Liver (tissue), 3 donors: Measurements from ENCODE around the gene CLEC16A.

Experiments used
- EGR1 ChIP-seq, 2 donors: IDR thresholded peaks; 2 replicates each; pipeline ENCODE4 v1.6.1; 2016 to 2018; ENCODE audit warnings: antibody characterized with exemption in 2 of 2, low read depth in 2 of 2
- HNF4G ChIP-seq: IDR thresholded peaks from 2 replicates; pipeline ENCODE4 v1.6.1; 2016; ENCODE audit warnings: antibody characterized with exemption
- JUND ChIP-seq, 2 donors: IDR thresholded peaks; 2 replicates each; pipeline ENCODE4 v1.6.1; 2016; ENCODE audit warnings: antibody characterized with exemption in 2 of 2
- RAD21 ChIP-seq, 2 donors: IDR thresholded peaks; 2 replicates each; pipeline ENCODE4 v1.6.1; 2016; ENCODE audit warnings: antibody characterized with exemption in 2 of 2, mild to moderate bottlenecking in 2 of 2
- SP1 ChIP-seq: IDR thresholded peaks from 2 replicates; pipeline ENCODE4 v1.6.1; 2018; ENCODE audit warnings: antibody characterized with exemption, mild to moderate bottlenecking
- TAF1 ChIP-seq: conservative IDR thresholded peaks from 2 replicates; pipeline ENCODE4 v1.6.1; 2016; ENCODE audit warnings: antibody characterized with exemption, mild to moderate bottlenecking
- TF ChIP-seq, protein P1 (sequence below): fragments of 150-350 bp; IDR thresholded peaks from 2 replicates; pipeline ENCODE4 v1.5.1; 2017; ENCODE audit warnings: improper control_type of control experiment, low read depth, low read length; ENCODE audit not compliant: missing input control
- TF ChIP-seq, protein P2 (sequence below): IDR thresholded peaks from 2 replicates; pipeline ENCODE4 v1.6.1; 2016; ENCODE audit warnings: antibody characterized with exemption, mild to moderate bottlenecking
- TF ChIP-seq, protein P3 (sequence below): IDR thresholded peaks from 2 replicates; pipeline ENCODE4 v1.6.1; 2016; ENCODE audit warnings: antibody characterized with exemption
- TF ChIP-seq, protein P4 (sequence below): IDR thresholded peaks from 2 replicates; pipeline ENCODE4 v1.6.1; 2016; ENCODE audit warnings: antibody characterized with exemption
- donor health status: healthy.
- donor health status: healthy.

DNA sequence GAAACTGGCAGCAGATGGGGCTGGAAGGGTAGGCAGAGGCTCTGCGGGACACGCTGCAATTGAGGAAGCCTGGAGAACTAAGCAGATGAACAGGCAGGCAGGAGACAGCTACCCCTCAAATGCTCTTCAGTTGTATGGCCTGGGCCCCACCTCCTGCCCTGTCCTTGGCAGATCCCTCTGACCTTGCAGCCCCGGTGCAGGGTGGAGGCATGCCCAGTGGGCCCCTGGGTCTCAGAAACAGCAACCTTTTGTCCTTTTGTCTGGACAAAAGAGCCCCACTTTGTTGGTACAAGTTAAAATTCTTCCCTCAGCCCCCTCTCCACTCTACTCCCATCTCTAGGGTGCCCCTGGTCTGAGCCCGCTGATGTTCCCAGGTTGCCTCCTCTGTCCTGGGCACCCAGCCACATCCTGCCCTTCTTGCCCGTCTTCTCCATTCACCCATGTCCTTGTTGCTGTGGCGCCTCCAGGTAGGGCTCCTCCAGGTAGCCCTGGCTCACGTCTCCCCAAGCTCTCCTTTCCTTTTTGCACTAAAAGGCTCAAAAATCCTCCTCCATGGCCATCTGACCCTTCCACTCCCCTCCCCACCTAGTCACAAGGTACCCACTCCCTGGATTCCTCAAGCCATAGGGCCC lies 136.8 kb downstream of the CLEC16A start:
- TF ChIP-seq, protein P1, sequence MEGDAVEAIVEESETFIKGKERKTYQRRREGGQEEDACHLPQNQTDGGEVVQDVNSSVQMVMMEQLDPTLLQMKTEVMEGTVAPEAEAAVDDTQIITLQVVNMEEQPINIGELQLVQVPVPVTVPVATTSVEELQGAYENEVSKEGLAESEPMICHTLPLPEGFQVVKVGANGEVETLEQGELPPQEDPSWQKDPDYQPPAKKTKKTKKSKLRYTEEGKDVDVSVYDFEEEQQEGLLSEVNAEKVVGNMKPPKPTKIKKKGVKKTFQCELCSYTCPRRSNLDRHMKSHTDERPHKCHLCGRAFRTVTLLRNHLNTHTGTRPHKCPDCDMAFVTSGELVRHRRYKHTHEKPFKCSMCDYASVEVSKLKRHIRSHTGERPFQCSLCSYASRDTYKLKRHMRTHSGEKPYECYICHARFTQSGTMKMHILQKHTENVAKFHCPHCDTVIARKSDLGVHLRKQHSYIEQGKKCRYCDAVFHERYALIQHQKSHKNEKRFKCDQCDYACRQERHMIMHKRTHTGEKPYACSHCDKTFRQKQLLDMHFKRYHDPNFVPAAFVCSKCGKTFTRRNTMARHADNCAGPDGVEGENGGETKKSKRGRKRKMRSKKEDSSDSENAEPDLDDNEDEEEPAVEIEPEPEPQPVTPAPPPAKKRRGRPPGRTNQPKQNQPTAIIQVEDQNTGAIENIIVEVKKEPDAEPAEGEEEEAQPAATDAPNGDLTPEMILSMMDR: no peak
- TF ChIP-seq EGR1 (IDR thresholded peaks at IDR 0.05; ENCODE audit: low read depth in 2 of 2): no peak
- no peak for TF ChIP-seq SP1
- TF ChIP-seq RAD21 (IDR thresholded peaks at IDR 0.05): no peak
- TF ChIP-seq, protein P2, sequence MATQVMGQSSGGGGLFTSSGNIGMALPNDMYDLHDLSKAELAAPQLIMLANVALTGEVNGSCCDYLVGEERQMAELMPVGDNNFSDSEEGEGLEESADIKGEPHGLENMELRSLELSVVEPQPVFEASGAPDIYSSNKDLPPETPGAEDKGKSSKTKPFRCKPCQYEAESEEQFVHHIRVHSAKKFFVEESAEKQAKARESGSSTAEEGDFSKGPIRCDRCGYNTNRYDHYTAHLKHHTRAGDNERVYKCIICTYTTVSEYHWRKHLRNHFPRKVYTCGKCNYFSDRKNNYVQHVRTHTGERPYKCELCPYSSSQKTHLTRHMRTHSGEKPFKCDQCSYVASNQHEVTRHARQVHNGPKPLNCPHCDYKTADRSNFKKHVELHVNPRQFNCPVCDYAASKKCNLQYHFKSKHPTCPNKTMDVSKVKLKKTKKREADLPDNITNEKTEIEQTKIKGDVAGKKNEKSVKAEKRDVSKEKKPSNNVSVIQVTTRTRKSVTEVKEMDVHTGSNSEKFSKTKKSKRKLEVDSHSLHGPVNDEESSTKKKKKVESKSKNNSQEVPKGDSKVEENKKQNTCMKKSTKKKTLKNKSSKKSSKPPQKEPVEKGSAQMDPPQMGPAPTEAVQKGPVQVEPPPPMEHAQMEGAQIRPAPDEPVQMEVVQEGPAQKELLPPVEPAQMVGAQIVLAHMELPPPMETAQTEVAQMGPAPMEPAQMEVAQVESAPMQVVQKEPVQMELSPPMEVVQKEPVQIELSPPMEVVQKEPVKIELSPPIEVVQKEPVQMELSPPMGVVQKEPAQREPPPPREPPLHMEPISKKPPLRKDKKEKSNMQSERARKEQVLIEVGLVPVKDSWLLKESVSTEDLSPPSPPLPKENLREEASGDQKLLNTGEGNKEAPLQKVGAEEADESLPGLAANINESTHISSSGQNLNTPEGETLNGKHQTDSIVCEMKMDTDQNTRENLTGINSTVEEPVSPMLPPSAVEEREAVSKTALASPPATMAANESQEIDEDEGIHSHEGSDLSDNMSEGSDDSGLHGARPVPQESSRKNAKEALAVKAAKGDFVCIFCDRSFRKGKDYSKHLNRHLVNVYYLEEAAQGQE: no peak
- TF ChIP-seq TAF1: no peak
- no peak for TF ChIP-seq JUND (IDR thresholded peaks at IDR 0.05)
- TF ChIP-seq, protein P3, sequence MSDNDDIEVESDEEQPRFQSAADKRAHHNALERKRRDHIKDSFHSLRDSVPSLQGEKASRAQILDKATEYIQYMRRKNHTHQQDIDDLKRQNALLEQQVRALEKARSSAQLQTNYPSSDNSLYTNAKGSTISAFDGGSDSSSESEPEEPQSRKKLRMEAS: no peak
- no peak for TF ChIP-seq HNF4G
- TF ChIP-seq, protein P4, sequence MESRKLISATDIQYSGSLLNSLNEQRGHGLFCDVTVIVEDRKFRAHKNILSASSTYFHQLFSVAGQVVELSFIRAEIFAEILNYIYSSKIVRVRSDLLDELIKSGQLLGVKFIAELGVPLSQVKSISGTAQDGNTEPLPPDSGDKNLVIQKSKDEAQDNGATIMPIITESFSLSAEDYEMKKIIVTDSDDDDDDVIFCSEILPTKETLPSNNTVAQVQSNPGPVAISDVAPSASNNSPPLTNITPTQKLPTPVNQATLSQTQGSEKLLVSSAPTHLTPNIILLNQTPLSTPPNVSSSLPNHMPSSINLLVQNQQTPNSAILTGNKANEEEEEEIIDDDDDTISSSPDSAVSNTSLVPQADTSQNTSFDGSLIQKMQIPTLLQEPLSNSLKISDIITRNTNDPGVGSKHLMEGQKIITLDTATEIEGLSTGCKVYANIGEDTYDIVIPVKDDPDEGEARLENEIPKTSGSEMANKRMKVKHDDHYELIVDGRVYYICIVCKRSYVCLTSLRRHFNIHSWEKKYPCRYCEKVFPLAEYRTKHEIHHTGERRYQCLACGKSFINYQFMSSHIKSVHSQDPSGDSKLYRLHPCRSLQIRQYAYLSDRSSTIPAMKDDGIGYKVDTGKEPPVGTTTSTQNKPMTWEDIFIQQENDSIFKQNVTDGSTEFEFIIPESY: no peak
